Sigmoid colon (tissue), 7 donors: ENCODE data around the gene ZFYVE19. TPM values are rescaled to one million over a fixed set of nuclear protein-coding genes. Genes with fewer than 3 reads are reported as not detected.

ENCODE experiments used
- DNase-seq: peaks from one replicate; pipeline ENCODE4 v3.0.0-alpha.2; 2019
- H3K27ac ChIP-seq, 4 donors: fragments of 200-600 bp; sonication (generic); one replicate each; pipeline ENCODE4 v1.5.1; 2016 to 2019; ENCODE audit warnings: mild to moderate bottlenecking in 1 of 4
- H3K27me3 ChIP-seq, 3 donors: fragments of 200-600 bp; sonication (generic); one replicate each; pipeline ENCODE4 v1.5.1; 2019; ENCODE audit warnings: mild to moderate bottlenecking in 1 of 3
- H3K36me3 ChIP-seq, 4 donors: fragments of 200-600 bp; sonication (generic); one replicate each; pipeline ENCODE4 v1.5.1; 2016 to 2019
- H3K4me1 ChIP-seq, 4 donors: fragments of 200-600 bp; sonication (generic); one replicate each; pipeline ENCODE4 v1.5.1; 2017 to 2019
- H3K4me3 ChIP-seq, 4 donors: fragments of 200-600 bp; sonication (generic); one replicate each; pipeline ENCODE4 v1.5.1; 2017 to 2019; ENCODE audit warnings: mild to moderate bottlenecking in 2 of 4, moderate library complexity in 1 of 4
- H3K9me3 ChIP-seq, 4 donors: fragments of 200-600 bp in 3 of 4; sonication (generic) in 3 of 4; one replicate each; pipeline versions ENCODE4 v1.5.1 to v1.6.1; 2013 to 2019
- CTCF ChIP-seq, 4 experiments: fragments of 450-650 bp in 3 of 4; fragments of 200-600 bp in 1 of 4; IDR thresholded peaks; one replicate each; pipeline ENCODE4 v1.5.1; 2016 to 2019; ENCODE audit warnings: antibody characterized with exemption in 4 of 4, mild to moderate bottlenecking in 3 of 4, moderate library complexity in 2 of 4
- EP300 ChIP-seq, 4 donors: sonication (generic); formaldehyde crosslinking; IDR thresholded peaks; one replicate each; pipeline ENCODE4 v1.6.1; 2017; ENCODE audit warnings: antibody characterized with exemption in 4 of 4
- POLR2A ChIP-seq, 2 donors: fragments of 450-650 bp; IDR thresholded peaks; one replicate each; pipeline ENCODE4 v1.6.1; 2016; ENCODE audit warnings: antibody characterized with exemption in 2 of 2, mild to moderate bottlenecking in 2 of 2, moderate library complexity in 2 of 2
- POLR2AphosphoS5 ChIP-seq, 4 donors: sonication (generic); formaldehyde crosslinking; IDR thresholded peaks; one replicate each; pipeline ENCODE4 v1.6.1; 2017; ENCODE audit warnings: antibody characterized with exemption in 4 of 4
- WGBS, 2 donors: extraction: QIAGEN DNeasy Blood & Tissue Kit; methylation state at CpG; one replicate each; pipeline ENCODE4 v1.1.7; 2013; 5-methylcytosine and 5-hydroxymethylcytosine counted together
- intact Hi-C: fragments of 100-400 bp; cut with DNase I; formaldehyde crosslinking; loops from one replicate; pipeline ENCODE4 v1.15.1; 2023
- polyA plus RNA-seq, 3 donors: library from polyadenylated mRNA; stranded (reverse); fragments of 200-250 nt; gene quantifications; one replicate each; pipeline ENCODE4 v1.2.3, GENCODE V29; 2013
- total RNA-seq, 4 donors: library from RNA; depleted of rRNA; stranded (reverse); fragments of >200 nt; gene quantifications; one replicate each; pipeline ENCODE4 v1.1.0, GENCODE V29; 2016
- donor health status: healthy with polysubstance abuse.
- donor health status: Bipolar disorder and iron deficiency.
- donor health status: healthy.

The ZFYVE19 gene
- total and polyA plus RNA-seq, 7 donors, result 14.4 to 49.6 (median 28.7) TPM

- Histone ChIP-seq H3K4me1 (peaks cover 0 to 19% (median 18%) of the 10 kb centered on the region in 4 donors), H3K27ac (peak within 1 kb of the TSS in 2 of 4 donors; percentile 0 to 56), H3K27me3 (peaks cover 22 to 58% (median 35%) of the 10 kb centered on the region in 3 donors), H3K4me3 (peak within 1 kb of the TSS in 3 of 4 donors; percentile 41 to 43 (median 43)), H3K36me3 (no peaks in the 10 kb centered on the region), H3K9me3 (no peaks in the 10 kb centered on the region)
- no peak for TF ChIP-seq CTCF (IDR thresholded peaks at IDR 0.05)
- TF ChIP-seq POLR2A (IDR thresholded peaks at IDR 0.05), result peak in 1 of 2 donors; percentile 47
- TF ChIP-seq EP300 (IDR thresholded peaks at IDR 0.05), result no peak
- DNase-seq, result no peak
- 1% methylated on average over 89 of the region's 89 CpGs for WGBS, 2 donors
- intact Hi-C loops, result no loop called here
Observed at GRCh38 chr15:40843885-40844695, 37.2 kb downstream of the ZFYVE19 start, which contains the start of gene SPINT1. Gene SPINT1 (plus strand): TSS chr15:40844048. CDS start chr15:40844555, 507 bp downstream.

DNA sequence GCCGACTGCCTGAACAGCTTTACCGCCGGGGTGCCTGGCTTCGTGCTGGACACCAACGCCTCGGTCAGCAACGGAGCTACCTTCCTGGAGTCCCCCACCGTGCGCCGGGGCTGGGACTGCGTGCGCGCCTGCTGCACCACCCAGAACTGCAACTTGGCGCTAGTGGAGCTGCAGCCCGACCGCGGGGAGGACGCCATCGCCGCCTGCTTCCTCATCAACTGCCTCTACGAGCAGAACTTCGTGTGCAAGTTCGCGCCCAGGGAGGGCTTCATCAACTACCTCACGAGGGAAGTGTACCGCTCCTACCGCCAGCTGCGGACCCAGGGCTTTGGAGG is 37.8 kb downstream of the ZFYVE19 start:
- Histone ChIP-seq H3K9me3 (no peaks in the 10 kb centered on the region), H3K27me3 (peaks cover 22 to 58% (median 35%) of the 10 kb centered on the region in 3 donors), H3K4me1 (peaks cover 0 to 19% (median 18%) of the 10 kb centered on the region in 4 donors), H3K36me3 (no peaks in the 10 kb centered on the region), H3K27ac (peak overlapping the region in 2 of 4 donors; percentile 0 to 56), H3K4me3 (peak overlapping the region in 3 of 4 donors; percentile 41 to 43 (median 43))
- DNase-seq, result no peak
- TF ChIP-seq POLR2AphosphoS5 (IDR thresholded peaks at IDR 0.05) (no peak), CTCF (IDR thresholded peaks at IDR 0.05) (no peak), POLR2A (IDR thresholded peaks at IDR 0.05) (no peak), EP300 (IDR thresholded peaks at IDR 0.05) (no peak)
- WGBS, 2 donors, result 0 to 1% methylated on average over 28 of the region's 28 CpGs
- intact Hi-C loops, result no loop called here

DNA sequence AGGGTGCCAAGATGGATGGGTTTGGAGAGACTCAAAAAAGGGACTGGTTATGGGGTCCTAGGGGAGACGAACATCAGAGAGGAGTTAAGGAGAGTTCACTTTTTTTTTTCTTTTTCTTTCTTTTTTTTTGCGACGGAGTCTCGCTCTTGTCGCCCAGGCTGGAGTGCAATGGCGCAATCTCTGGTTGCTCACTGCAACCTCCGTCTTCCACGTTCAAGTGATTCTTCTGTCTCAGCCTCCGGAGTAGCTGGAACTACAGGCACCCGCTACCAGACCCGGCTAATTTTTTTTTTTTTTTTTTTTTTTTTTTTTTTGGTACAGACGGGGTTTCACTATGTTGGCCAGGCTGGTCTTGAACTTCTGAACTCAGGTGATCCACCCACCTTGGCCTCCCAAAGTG is 38.1 kb downstream of the ZFYVE19 start:
- intact Hi-C loops, result no loop called here
- H3K9me3 ChIP-seq, result no peaks in the 10 kb centered on the region
- H3K27me3 ChIP-seq, result peaks cover 22 to 58% (median 35%) of the 10 kb centered on the region in 3 donors
- TF ChIP-seq EP300 (IDR thresholded peaks at IDR 0.05), result no peak
- no peak for TF ChIP-seq POLR2AphosphoS5 (IDR thresholded peaks at IDR 0.05)
- TF ChIP-seq CTCF (IDR thresholded peaks at IDR 0.05), result no peak
- no peak for TF ChIP-seq POLR2A (IDR thresholded peaks at IDR 0.05)
- peak overlapping the region in 3 of 4 donors; percentile 41 to 43 (median 43) for H3K4me3 ChIP-seq
- peaks cover 0 to 19% (median 18%) of the 10 kb centered on the region in 4 donors for H3K4me1 ChIP-seq
- no peaks in the 10 kb centered on the region for H3K36me3 ChIP-seq
- WGBS, 2 donors, result 13 to 53% methylated on average over 12 of the region's 12 CpGs
- peak overlapping the region in 1 of 4 donors; percentile 56 for H3K27ac ChIP-seq
- DNase-seq, result no peak

GRCh38 chr15:40845511-40846284 is 38.8 kb downstream of the ZFYVE19 start:
- TF ChIP-seq EP300 (IDR thresholded peaks at IDR 0.05) (no peak), POLR2A (IDR thresholded peaks at IDR 0.05) (peak in 1 of 2 donors; percentile 68), CTCF (IDR thresholded peaks at IDR 0.05) (no peak), POLR2AphosphoS5 (IDR thresholded peaks at IDR 0.05) (no peak)
- Histone ChIP-seq H3K9me3 (no peaks in the 10 kb centered on the region), H3K27me3 (peaks cover 22 to 58% (median 35%) of the 10 kb centered on the region in 3 donors), H3K27ac (no peak overlapping the region), H3K36me3 (no peaks in the 10 kb centered on the region), H3K4me1 (peaks cover 0 to 19% (median 18%) of the 10 kb centered on the region in 4 donors), H3K4me3 (peak overlapping the region in 1 of 4 donors; percentile 41)
- WGBS, 2 donors, result 16 to 74% methylated on average over 8 of the region's 8 CpGs
- no peak for DNase-seq
- intact Hi-C loops, result no loop called here
